ENCODE results near the gene BPNT1. TPM values are rescaled to one million over a fixed set of nuclear protein-coding genes. Genes with fewer than 3 reads are reported as not detected.

Gene BPNT1
- total and polyA plus RNA-seq, 2 of the 13 experiments (the other 11 are each of a cell fraction or from before 2014, with no cell fraction given) = 35.2 to 43.9 TPM

DNA sequence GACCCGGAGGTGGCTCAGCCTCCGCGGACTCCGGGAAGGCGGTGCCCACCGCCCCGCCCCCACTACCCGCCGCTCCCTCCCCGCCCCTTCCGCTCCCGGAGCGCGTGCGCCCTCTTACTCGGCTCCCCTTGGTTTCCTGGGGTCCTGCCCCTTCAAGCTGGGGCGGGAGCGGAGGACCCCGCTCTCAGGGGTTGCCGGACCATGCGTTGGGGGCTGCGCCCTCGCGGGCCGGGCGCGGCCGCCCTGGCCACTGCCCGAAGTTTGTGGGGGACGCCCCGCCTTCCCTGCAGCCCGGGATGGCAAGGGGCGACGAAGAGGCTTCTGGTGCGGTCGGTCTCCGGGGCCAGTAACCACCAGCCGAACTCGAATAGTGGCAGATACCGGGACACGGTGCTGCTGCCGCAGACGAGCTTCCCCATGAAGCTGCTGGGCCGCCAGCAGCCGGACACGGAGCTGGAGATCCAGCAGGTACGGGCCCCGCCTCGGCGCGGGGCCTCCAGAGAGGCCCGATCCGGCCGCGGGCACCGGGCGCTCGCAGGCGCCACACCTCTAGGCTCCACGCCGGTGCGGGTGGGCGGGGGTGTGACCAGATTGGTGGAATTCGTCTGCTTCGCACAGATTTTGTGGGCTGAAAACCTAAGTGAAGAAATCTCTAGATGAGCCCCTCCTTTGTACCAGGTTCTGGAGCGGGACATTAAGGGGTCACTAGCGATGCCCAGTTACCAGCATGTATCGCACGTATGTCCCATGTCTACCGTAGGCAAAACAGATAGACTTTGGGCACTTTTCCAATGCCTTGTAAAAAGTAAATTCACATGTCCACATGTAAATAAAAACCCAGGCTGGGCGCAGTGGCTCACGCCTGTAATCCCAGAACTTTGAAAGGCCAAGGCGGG is 4.7 kb upstream of the BPNT1 start, which contains the start of gene IARS2 (continued):
- TF ChIP-seq ZNF710 (CRISPR knock-in tag; IDR thresholded peaks at IDR 0.05; ENCODE audit: borderline replicate concordance) (peak; percentile 4; the same call in 1 of the 2 replicates), ZNF446 (CRISPR knock-in tag; IDR thresholded peaks at IDR 0.05) (0 out of 2 replicates have a peak, but pooled peaks have one; percentile 48), SATB2 (CRISPR knock-in tag; IDR thresholded peaks at IDR 0.05) (no peak), PHB2 (IDR thresholded peaks at IDR 0.05; ENCODE audit: partially characterized antibody) (no peak), RORA (CRISPR knock-in tag; IDR thresholded peaks at IDR 0.05) (no peak), ZNF17 (CRISPR knock-in tag; IDR thresholded peaks at IDR 0.05) (0 out of 2 replicates have a peak, but pooled peaks have one; percentile 80), ZNF747 (CRISPR knock-in tag; IDR thresholded peaks at IDR 0.05; ENCODE audit: borderline replicate concordance) (0 out of 2 replicates have a peak, but pooled peaks have one; percentile 17), PHF8 (CRISPR knock-in tag; IDR thresholded peaks at IDR 0.05) (peak; percentile 97), PAX8 (CRISPR knock-in tag; IDR thresholded peaks at IDR 0.05; ENCODE audit: borderline replicate concordance) (0 out of 2 replicates have a peak, but pooled peaks have one; percentile 84), ZNF563 (CRISPR knock-in tag; IDR thresholded peaks at IDR 0.05) (no peak), ZNF720 (CRISPR knock-in tag; IDR thresholded peaks at IDR 0.05) (no peak), KAT2B (IDR thresholded peaks at IDR 0.05; ENCODE audit: borderline replicate concordance, low read depth, low read length) (no peak), POLR2G (IDR thresholded peaks at IDR 0.05; ENCODE audit: low read depth, low read length) (peak; percentile 92), ZNF607 (CRISPR knock-in tag; IDR thresholded peaks at IDR 0.05; ENCODE audit: borderline replicate concordance) (peak; percentile 65; the same call in 1 of the 2 replicates), ZFP82 (CRISPR knock-in tag; IDR thresholded peaks at IDR 0.05; ENCODE audit: borderline replicate concordance) (no peak), ZNF501 (CRISPR knock-in tag; IDR thresholded peaks at IDR 0.05) (peak; percentile 92), TEAD3 (CRISPR knock-in tag; optimal IDR thresholded peaks at IDR 0.05; ENCODE audit: borderline replicate concordance) (peak; percentile 14), ZIK1 (CRISPR knock-in tag; IDR thresholded peaks at IDR 0.05; ENCODE audit: borderline replicate concordance, low read depth) (0 out of 2 replicates have a peak, but pooled peaks have one; percentile 34), ZBTB8A (CRISPR knock-in tag; IDR thresholded peaks at IDR 0.05; ENCODE audit: borderline replicate concordance, low read depth) (no peak), ZNF205 (CRISPR knock-in tag; IDR thresholded peaks at IDR 0.05) (no peak; the same call in 1 of the 2 replicates), ATF7-NPFF (CRISPR knock-in tag; IDR thresholded peaks at IDR 0.05; ENCODE audit: low read depth) (peak; percentile 84), BHLHE40 (IDR thresholded peaks at IDR 0.05; ENCODE audit: low read length) (no peak), ZNF543 (CRISPR knock-in tag; IDR thresholded peaks at IDR 0.05) (0 out of 2 replicates have a peak, but pooled peaks have one; percentile 42), ATF2 (CRISPR knock-in tag; IDR thresholded peaks at IDR 0.05) (0 out of 2 replicates have a peak, but pooled peaks have one; percentile 8), ZNF788 (CRISPR knock-in tag; IDR thresholded peaks at IDR 0.05; ENCODE audit: borderline replicate concordance) (peak; percentile 56; the same call in 1 of the 2 replicates), ZFP62 (CRISPR knock-in tag; IDR thresholded peaks at IDR 0.05) (no peak)
- TF ChIP-seq, protein P1, sequence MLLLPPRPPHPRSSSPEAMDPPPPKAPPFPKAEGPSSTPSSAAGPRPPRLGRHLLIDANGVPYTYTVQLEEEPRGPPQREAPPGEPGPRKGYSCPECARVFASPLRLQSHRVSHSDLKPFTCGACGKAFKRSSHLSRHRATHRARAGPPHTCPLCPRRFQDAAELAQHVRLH (CRISPR knock-in tag; IDR thresholded peaks at IDR 0.05; ENCODE audit: borderline replicate concordance, low read depth) = peak; percentile 66

Measured in HepG2 (cell line).